Stimulated activated CD4-positive, alpha-beta T cell treated with anti-CD3 and anti-CD28 coated beads, TNF-alpha, amount 100 ng/mL, for 1 hour (primary cell): Measurements from ENCODE around the gene GEMIN4.
"Not testable (repeated sequence)": the region's sequence is repeated elsewhere in the genome, so short reads cannot be mapped to it uniquely, and the experiment has no call there.

Source experiments
- DNase-seq, 3 donors: peaks; one replicate each; pipeline ENCODE4 v3.0.0-alpha.2; 2020; ENCODE audit warnings: low read depth in 3 of 3, low spot score in 1 of 3

The GEMIN4 gene

GRCh38 chr17:704111-704864 lies 47.8 kb downstream of the GEMIN4 start:
- no peak for DNase-seq

- DNase-seq, result no peak
Measured at GRCh38 chr17:703081-703875, 48.8 kb downstream of the GEMIN4 start.

- DNase-seq, result no peak
Measured at GRCh38 chr17:700504-701094, 51.5 kb downstream of the GEMIN4 start.

- DNase-seq, result no peak
Measured at GRCh38 chr17:699345-699744, 52.7 kb downstream of the GEMIN4 start.

- DNase-seq, result not testable (repeated sequence)
Measured at GRCh38 chr17:698096-698495, 54.0 kb downstream of the GEMIN4 start.

- DNase-seq, result no peak
Measured at GRCh38 chr17:697682-698081, 54.4 kb downstream of the GEMIN4 start.

- no peak for DNase-seq
Measured at GRCh38 chr17:696369-696768, 55.7 kb downstream of the GEMIN4 start.
